K562 (cell line): ENCODE results near the gene CLCNKA. TPM values are rescaled to one million over a fixed set of nuclear protein-coding genes. Genes with fewer than 3 reads are reported as not detected.

Source experiments
- ATF7 ChIP-seq: fragments of 450-650 bp; IDR thresholded peaks from 2 replicates; pipeline ENCODE4 v1.7.1; 2014; ENCODE audit warnings: mild to moderate bottlenecking, moderate library complexity
- CHD1 ChIP-seq: fragments of 200-600 bp; sonication (generic); IDR thresholded peaks from one replicate; pipeline ENCODE4 v1.6.1; 2012; ENCODE audit warnings: mild to moderate bottlenecking, moderate library complexity, low read length, inconsistent platforms
- E2F4 ChIP-seq: sonication (generic); formaldehyde crosslinking; IDR thresholded peaks from 2 replicates; pipeline ENCODE4 v1.8.0; 2022; ENCODE audit warnings: mild to moderate bottlenecking, low read depth, missing genetic modification reagents
- FOXP1 ChIP-seq: sonication (generic); formaldehyde crosslinking; IDR thresholded peaks from 2 replicates; pipeline ENCODE4 v1.8.0; 2022; ENCODE audit warnings: mild to moderate bottlenecking, missing genetic modification reagents
- ID3 ChIP-seq, 2 experiments: fragments of 250-450 bp in 1 of 2; fragments of 450-650 bp in 1 of 2; sonication (Bioruptor Pico) in 1 of 2; IDR thresholded peaks; 2 replicates each; pipeline versions ENCODE4 v1.6.1 to v1.8.0; 2016 to 2021; ENCODE audit warnings: mild to moderate bottlenecking in 2 of 2, moderate library complexity in 2 of 2, missing compliant biosample characterization in 1 of 2, missing genetic modification characterization in 1 of 2
- MYNN ChIP-seq, 2 experiments: sonication (generic); formaldehyde crosslinking in 1 of 2; IDR thresholded peaks; 2 replicates each; pipeline versions ENCODE4 v1.5.0 to v1.6.1; 2016 to 2020; ENCODE audit warnings: antibody characterized with exemption in 1 of 2, missing genetic modification reagents in 1 of 2
- SP1 ChIP-seq: sonication (generic); formaldehyde crosslinking; IDR thresholded peaks from 2 replicates; pipeline ENCODE4 v1.8.1; 2022; ENCODE audit warnings: mild to moderate bottlenecking, missing genetic modification reagents
- ZNF431 ChIP-seq: sonication (generic); formaldehyde crosslinking; IDR thresholded peaks from 2 replicates; pipeline ENCODE4 v1.8.0; 2022; ENCODE audit warnings: mild to moderate bottlenecking, missing genetic modification reagents
- polyA plus RNA-seq, 8 experiments: library from polyadenylated mRNA; depleted of rRNA in 4 of 8; stranded (reverse) in 5 of 8; unstranded in 3 of 8; fragments of >200 nt; fragmentation: Nextera tagmentation in 2 of 8; fragmentation: Illumina TruSeq in 1 of 8; extraction: Ambion mirVana in 2 of 8; extraction: Trizol in 1 of 8; gene quantifications; 2 replicates each; pipeline versions ENCODE4 v1.2.1 to v1.2.3, GENCODE V29; 2011 to 2014; ENCODE audit warnings: inconsistent platforms in 1 of 8, missing spikeins in 1 of 8
- total RNA-seq, 7 experiments: library from RNA; depleted of rRNA in 6 of 7; stranded (reverse); fragments of >200 nt in 6 of 7; fragmentation: Illumina TruSeq in 2 of 7; extraction: Trizol in 2 of 7; gene quantifications; 2 replicates each; pipeline versions ENCODE4 v1.2.1 to v1.2.3, GENCODE V29; 2011 to 2021; ENCODE audit warnings: low replicate concordance in 1 of 7
- TF ChIP-seq, protein P1 (sequence below): sonication (generic); formaldehyde crosslinking; IDR thresholded peaks from 2 replicates; pipeline ENCODE4 v1.8.1; 2023; ENCODE audit warnings: mild to moderate bottlenecking, missing genetic modification reagents, moderate library complexity
- TF ChIP-seq, protein P2 (sequence below): fragments of 250-450 bp; sonication (Bioruptor Pico); IDR thresholded peaks from 2 replicates; pipeline ENCODE4 v1.8.0; 2021; ENCODE audit warnings: borderline replicate concordance, mild to moderate bottlenecking, moderate library complexity; ENCODE audit not compliant: poor library complexity, severe bottlenecking
- TF ChIP-seq, protein P3 (sequence below): conservative IDR thresholded peaks from 2 replicates; pipeline ENCODE4 v1.6.1; 2011; ENCODE audit warnings: low read depth, mild to moderate bottlenecking, low read length; ENCODE audit not compliant: control insufficient read depth
- TF ChIP-seq, protein P4 (sequence below): fragments of 450-650 bp; formaldehyde crosslinking; conservative IDR thresholded peaks from 2 replicates; pipeline ENCODE4 v1.4.0; 2022; ENCODE audit warnings: mild to moderate bottlenecking, missing genetic modification characterization
- TF ChIP-seq, protein P5 (sequence below), 2 experiments: IDR thresholded peaks; 2 replicates each; pipeline ENCODE4 v1.6.1; 2011; ENCODE audit warnings: borderline replicate concordance in 1 of 2, control low read depth in 1 of 2, low read depth in 1 of 2, low read length in 1 of 2, mild to moderate bottlenecking in 1 of 2, mixed read lengths in 1 of 2, moderate library complexity in 1 of 2; ENCODE audit not compliant: insufficient read depth in 1 of 2, insufficient read length in 1 of 2, poor library complexity in 1 of 2, severe bottlenecking in 1 of 2; ENCODE audit errors: extremely low read depth in 1 of 2

Gene CLCNKA
- total and polyA plus RNA-seq, 9 of the 15 experiments (the other 6 are each of a cell fraction or from before 2014, with no cell fraction given): 0.03 to 0.37 (median 0.10) TPM; not detected in 3

DNA sequence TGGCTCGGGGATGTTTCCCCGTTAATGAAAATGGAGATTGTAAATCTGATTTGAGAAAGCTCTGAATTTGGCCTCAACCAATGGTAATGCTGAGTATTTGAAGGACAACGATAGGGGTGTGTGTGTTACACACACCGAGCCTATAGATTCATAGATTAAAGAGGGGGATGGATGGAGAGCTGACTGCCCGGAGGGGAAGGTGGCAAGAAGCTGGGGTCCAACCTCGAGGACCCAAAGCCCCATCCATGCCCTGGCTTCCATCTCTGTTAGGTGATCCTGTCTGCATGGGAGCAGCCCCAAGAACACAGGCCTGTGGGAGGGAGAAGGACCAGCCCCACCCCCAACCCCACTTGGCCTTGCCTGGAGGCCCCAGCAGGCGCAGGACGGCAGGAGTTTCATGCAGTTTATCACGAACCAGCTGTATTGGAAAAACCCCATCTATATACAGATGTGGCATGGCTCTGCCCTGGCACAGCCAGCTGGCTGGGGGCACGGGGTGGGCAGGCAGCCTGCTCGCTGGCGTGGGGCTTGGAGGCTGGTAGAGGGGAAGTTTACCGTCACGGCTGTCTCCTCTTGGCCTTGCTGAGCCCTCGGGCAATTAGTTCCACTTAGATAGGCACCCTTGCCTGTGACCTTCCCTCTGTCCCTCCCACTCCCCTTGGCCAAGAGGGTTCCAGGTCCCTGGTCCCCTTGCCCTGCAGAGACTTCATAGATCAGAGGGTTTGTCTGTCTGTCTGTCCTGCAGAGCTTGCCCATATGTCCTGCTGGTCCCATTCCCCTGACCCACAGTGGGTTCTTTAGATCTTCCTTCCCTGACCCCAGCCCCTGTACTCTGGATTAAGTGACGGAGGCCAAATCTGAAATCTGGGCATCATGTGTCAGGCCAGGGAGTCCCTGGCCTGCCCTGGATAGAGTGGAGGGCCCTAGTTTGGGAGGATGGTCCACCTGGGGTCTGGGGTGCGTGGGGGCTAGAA is 7.0 kb upstream of the CLCNKA start (continued):
- TF ChIP-seq E2F4 (CRISPR knock-in tag) (no peak), SP1 (peak; percentile 22; the same call in 1 of the 2 replicates), ID3 (CRISPR knock-in tag; IDR thresholded peaks at IDR 0.05) (no peak), ID3 (tag; IDR thresholded peaks at IDR 0.05) (0 out of 2 replicates have a peak, but pooled peaks have one; percentile 68), ZNF431 (CRISPR knock-in tag) (peak; percentile 47; the same call in 1 of the 2 replicates), CHD1 (peak; percentile 48), MYNN (IDR thresholded peaks at IDR 0.05) (peak; percentile 62; the same call in 1 of the 2 replicates), MYNN (CRISPR knock-in tag; IDR thresholded peaks at IDR 0.05) (no peak), ATF7 (peak; percentile 37; the same call in 1 of the 2 replicates), FOXP1 (CRISPR knock-in tag) (peak; percentile 12; the same call in 1 of the 2 replicates)
- TF ChIP-seq, protein P1, sequence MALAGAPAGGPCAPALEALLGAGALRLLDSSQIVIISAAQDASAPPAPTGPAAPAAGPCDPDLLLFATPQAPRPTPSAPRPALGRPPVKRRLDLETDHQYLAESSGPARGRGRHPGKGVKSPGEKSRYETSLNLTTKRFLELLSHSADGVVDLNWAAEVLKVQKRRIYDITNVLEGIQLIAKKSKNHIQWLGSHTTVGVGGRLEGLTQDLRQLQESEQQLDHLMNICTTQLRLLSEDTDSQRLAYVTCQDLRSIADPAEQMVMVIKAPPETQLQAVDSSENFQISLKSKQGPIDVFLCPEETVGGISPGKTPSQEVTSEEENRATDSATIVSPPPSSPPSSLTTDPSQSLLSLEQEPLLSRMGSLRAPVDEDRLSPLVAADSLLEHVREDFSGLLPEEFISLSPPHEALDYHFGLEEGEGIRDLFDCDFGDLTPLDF: 0 out of 2 replicates have a peak, but pooled peaks have one; percentile 43
- TF ChIP-seq, protein P2, sequence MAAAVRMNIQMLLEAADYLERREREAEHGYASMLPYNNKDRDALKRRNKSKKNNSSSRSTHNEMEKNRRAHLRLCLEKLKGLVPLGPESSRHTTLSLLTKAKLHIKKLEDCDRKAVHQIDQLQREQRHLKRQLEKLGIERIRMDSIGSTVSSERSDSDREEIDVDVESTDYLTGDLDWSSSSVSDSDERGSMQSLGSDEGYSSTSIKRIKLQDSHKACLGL (CRISPR knock-in tag): peak; percentile 43
- TF ChIP-seq, protein P3, sequence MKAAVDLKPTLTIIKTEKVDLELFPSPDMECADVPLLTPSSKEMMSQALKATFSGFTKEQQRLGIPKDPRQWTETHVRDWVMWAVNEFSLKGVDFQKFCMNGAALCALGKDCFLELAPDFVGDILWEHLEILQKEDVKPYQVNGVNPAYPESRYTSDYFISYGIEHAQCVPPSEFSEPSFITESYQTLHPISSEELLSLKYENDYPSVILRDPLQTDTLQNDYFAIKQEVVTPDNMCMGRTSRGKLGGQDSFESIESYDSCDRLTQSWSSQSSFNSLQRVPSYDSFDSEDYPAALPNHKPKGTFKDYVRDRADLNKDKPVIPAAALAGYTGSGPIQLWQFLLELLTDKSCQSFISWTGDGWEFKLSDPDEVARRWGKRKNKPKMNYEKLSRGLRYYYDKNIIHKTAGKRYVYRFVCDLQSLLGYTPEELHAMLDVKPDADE: peak; percentile 52; the same call in 1 of the 2 replicates
- TF ChIP-seq, protein P4, sequence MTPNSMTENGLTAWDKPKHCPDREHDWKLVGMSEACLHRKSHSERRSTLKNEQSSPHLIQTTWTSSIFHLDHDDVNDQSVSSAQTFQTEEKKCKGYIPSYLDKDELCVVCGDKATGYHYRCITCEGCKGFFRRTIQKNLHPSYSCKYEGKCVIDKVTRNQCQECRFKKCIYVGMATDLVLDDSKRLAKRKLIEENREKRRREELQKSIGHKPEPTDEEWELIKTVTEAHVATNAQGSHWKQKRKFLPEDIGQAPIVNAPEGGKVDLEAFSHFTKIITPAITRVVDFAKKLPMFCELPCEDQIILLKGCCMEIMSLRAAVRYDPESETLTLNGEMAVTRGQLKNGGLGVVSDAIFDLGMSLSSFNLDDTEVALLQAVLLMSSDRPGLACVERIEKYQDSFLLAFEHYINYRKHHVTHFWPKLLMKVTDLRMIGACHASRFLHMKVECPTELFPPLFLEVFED: no peak
- TF ChIP-seq, protein P5, sequence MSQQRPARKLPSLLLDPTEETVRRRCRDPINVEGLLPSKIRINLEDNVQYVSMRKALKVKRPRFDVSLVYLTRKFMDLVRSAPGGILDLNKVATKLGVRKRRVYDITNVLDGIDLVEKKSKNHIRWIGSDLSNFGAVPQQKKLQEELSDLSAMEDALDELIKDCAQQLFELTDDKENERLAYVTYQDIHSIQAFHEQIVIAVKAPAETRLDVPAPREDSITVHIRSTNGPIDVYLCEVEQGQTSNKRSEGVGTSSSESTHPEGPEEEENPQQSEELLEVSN (IDR thresholded peaks at IDR 0.05; ENCODE audit: borderline replicate concordance in 1 of 2, extremely low read depth in 1 of 2, insufficient read depth in 1 of 2, insufficient read length in 1 of 2, low read depth in 1 of 2, low read length in 1 of 2, poor library complexity in 1 of 2, severe bottlenecking in 1 of 2): peak; percentile 67 to 86
